H9 (cell line): Measurements from ENCODE around the gene NBL1. TPM values are rescaled to one million over a fixed set of nuclear protein-coding genes. Genes with fewer than 3 reads are reported as not detected.
A peak's percentile ranks its signal among the peaks of the same experiment; 100 is the strongest.

Experiments
- DNase-seq: peaks from one replicate; pipeline ENCODE4 v3.0.0-alpha.2; 2017
- H2AFZ ChIP-seq: one replicate; pipeline ENCODE4 v1.6.1; 2013; ENCODE audit warnings: mild to moderate bottlenecking, low read length, control low read depth, moderate library complexity
- H2AK5ac ChIP-seq: 2 replicates; pipeline ENCODE4 v1.6.1; 2013; ENCODE audit warnings: low read length, control low read depth, mixed read lengths; ENCODE audit not compliant: insufficient read length
- H2BK120ac ChIP-seq: one replicate; pipeline ENCODE4 v1.6.1; 2013; ENCODE audit warnings: low read depth, mild to moderate bottlenecking, low read length, control low read depth, inconsistent platforms; ENCODE audit not compliant: poor library complexity, severe bottlenecking
- H2BK12ac ChIP-seq: 2 replicates; pipeline ENCODE4 v1.6.1; 2013; ENCODE audit warnings: low read length, control low read depth, mixed read lengths, low read depth; ENCODE audit not compliant: insufficient read length
- H2BK15ac ChIP-seq: 2 replicates; pipeline ENCODE4 v1.6.1; 2013; ENCODE audit warnings: low read depth, low read length, control low read depth
- H2BK20ac ChIP-seq: one replicate; pipeline ENCODE4 v1.6.1; 2013; ENCODE audit warnings: low read depth, mild to moderate bottlenecking, low read length, control low read depth, inconsistent platforms; ENCODE audit not compliant: poor library complexity, severe bottlenecking
- H2BK5ac ChIP-seq: 2 replicates; pipeline ENCODE4 v1.6.1; 2013; ENCODE audit warnings: low read length, control low read depth, mixed read lengths; ENCODE audit not compliant: insufficient read length
- H3K14ac ChIP-seq: 2 replicates; pipeline ENCODE4 v1.6.1; 2013; ENCODE audit warnings: low read length, control low read depth; ENCODE audit not compliant: insufficient read depth
- H3K18ac ChIP-seq: 2 replicates; pipeline ENCODE4 v1.6.1; 2013; ENCODE audit warnings: low read depth, mild to moderate bottlenecking, mixed read lengths, low read length, control low read depth; ENCODE audit not compliant: insufficient read length
- H3K23ac ChIP-seq: 2 replicates; pipeline ENCODE4 v1.6.1; 2013; ENCODE audit warnings: low read length, control low read depth, mixed read lengths, low read depth; ENCODE audit not compliant: insufficient read length
- H3K23me2 ChIP-seq: 2 replicates; pipeline ENCODE4 v1.6.1; 2013; ENCODE audit warnings: low read depth, mild to moderate bottlenecking, mixed read lengths, low read length, control low read depth; ENCODE audit not compliant: insufficient read length, poor library complexity, severe bottlenecking
- H3K27ac ChIP-seq: 2 replicates; pipeline ENCODE4 v1.5.1; 2013; ENCODE audit warnings: low read length, control low read depth, mixed read lengths, low read depth; ENCODE audit not compliant: insufficient read length
- H3K27me3 ChIP-seq: 2 replicates; pipeline ENCODE4 v1.6.1; 2013; ENCODE audit warnings: low read length, control low read depth, inconsistent platforms; ENCODE audit not compliant: insufficient read depth
- H3K4ac ChIP-seq: 2 replicates; pipeline ENCODE4 v1.6.1; 2013; ENCODE audit warnings: low read depth, mild to moderate bottlenecking, control low read depth, inconsistent platforms, low read length, moderate library complexity
- H3K4me1 ChIP-seq: 2 replicates; pipeline ENCODE4 v1.6.1; 2013; ENCODE audit warnings: low read length, control low read depth, inconsistent platforms; ENCODE audit not compliant: insufficient read depth
- H3K4me2 ChIP-seq: 2 replicates; pipeline ENCODE4 v1.6.1; 2013; ENCODE audit warnings: low read length, control low read depth, mixed read lengths; ENCODE audit not compliant: insufficient read length, insufficient read depth
- H3K56ac ChIP-seq: 2 replicates; pipeline ENCODE4 v1.6.1; 2013; ENCODE audit warnings: low read depth, mild to moderate bottlenecking, mixed read lengths, low read length, control low read depth; ENCODE audit not compliant: insufficient read length
- H3K79me1 ChIP-seq: 2 replicates; pipeline ENCODE4 v1.6.1; 2013; ENCODE audit warnings: low read depth, mild to moderate bottlenecking, moderate library complexity, low read length, control low read depth, inconsistent platforms; ENCODE audit not compliant: insufficient read depth, poor library complexity, severe bottlenecking
- H3K79me2 ChIP-seq: 2 replicates; pipeline ENCODE4 v1.6.1; 2013; ENCODE audit warnings: low read length, control low read depth, inconsistent platforms; ENCODE audit not compliant: insufficient read depth
- H3K9ac ChIP-seq: 2 replicates; pipeline ENCODE4 v1.6.1; 2013; ENCODE audit warnings: low read length, control low read depth, mixed read lengths; ENCODE audit not compliant: insufficient read length; ENCODE audit errors: extremely low read depth
- H3K9me3 ChIP-seq: one replicate; pipeline ENCODE4 v1.6.1; 2013; ENCODE audit warnings: low read depth, low read length, inconsistent platforms; ENCODE audit not compliant: control insufficient read depth
- H3T11ph ChIP-seq: one replicate; pipeline ENCODE4 v1.6.1; 2013; ENCODE audit warnings: mild to moderate bottlenecking, low read length, control low read depth, inconsistent platforms
- H4K20me1 ChIP-seq: one replicate; pipeline ENCODE4 v1.6.1; 2013; ENCODE audit not compliant: control insufficient read depth, insufficient read length, insufficient read depth
- H4K5ac ChIP-seq: 2 replicates; pipeline ENCODE4 v1.6.1; 2013; ENCODE audit warnings: low read depth, mild to moderate bottlenecking, mixed read lengths, low read length, control low read depth; ENCODE audit not compliant: insufficient read length
- H4K8ac ChIP-seq: replicated peaks from 2 replicates; pipeline ENCODE4 v1.6.1; 2013; ENCODE audit warnings: low read length, control low read depth, mixed read lengths, low read depth; ENCODE audit not compliant: insufficient read length
- H4K91ac ChIP-seq: 2 replicates; pipeline ENCODE4 v1.6.1; 2013; ENCODE audit warnings: low read depth, mild to moderate bottlenecking, moderate library complexity, mixed read lengths, low read length, control low read depth; ENCODE audit not compliant: insufficient read length
- H3K27ac Mint-ChIP-seq, 3 experiments: 2 replicates in 2 of 3; 3 replicates in 1 of 3; pipeline ENCODE4 v1.8.0; 2020 to 2021; ENCODE audit warnings: mixed read lengths in 3 of 3, mild to moderate bottlenecking in 1 of 3, moderate library complexity in 1 of 3
- H3K27me3 Mint-ChIP-seq: 2 replicates; pipeline ENCODE4 v1.8.0; 2021; ENCODE audit warnings: low read depth, mild to moderate bottlenecking, moderate library complexity, mixed read lengths
- H3K36me3 Mint-ChIP-seq, 3 experiments: 2 replicates in 2 of 3; 3 replicates in 1 of 3; pipeline ENCODE4 v1.8.0; 2020 to 2021; ENCODE audit warnings: low read depth in 3 of 3, mixed read lengths in 3 of 3; ENCODE audit not compliant: insufficient read depth in 1 of 3
- H3K4me1 Mint-ChIP-seq, 2 experiments: 2 replicates each; pipeline ENCODE4 v1.8.0; 2020; ENCODE audit warnings: mixed read lengths in 2 of 2
- H3K4me3 Mint-ChIP-seq, 2 experiments: 2 replicates in 1 of 2; 3 replicates in 1 of 2; pipeline ENCODE4 v1.8.0; 2020 to 2021; ENCODE audit warnings: mild to moderate bottlenecking in 2 of 2, mixed read lengths in 2 of 2, moderate library complexity in 1 of 2
- H3K9me3 Mint-ChIP-seq, 2 experiments: 2 replicates in 1 of 2; 3 replicates in 1 of 2; pipeline ENCODE4 v1.8.0; 2020; ENCODE audit warnings: mild to moderate bottlenecking in 2 of 2, mixed read lengths in 2 of 2, moderate library complexity in 1 of 2
- WGBS: extraction: QIAGEN DNeasy Blood & Tissue Kit; methylation state at CpG from one replicate; pipeline ENCODE4 v1.1.7; 2013; ENCODE audit warnings: missing lambda C conversion rate, low lambda C conversion rate, mixed read lengths; ENCODE audit not compliant: insufficient read length; ENCODE audit errors: extremely low coverage; 5-methylcytosine and 5-hydroxymethylcytosine counted together
- total RNA-seq: library from RNA; stranded (reverse); gene quantifications from 2 replicates; pipeline ENCODE4 v1.2.1, GENCODE V29; 2021
- TF ChIP-seq, protein P1 (sequence below): fragments of 200-600 bp; sonication (generic); conservative IDR thresholded peaks from 3 replicates; pipeline ENCODE4 v1.8.0; 2021; ENCODE audit warnings: antibody characterized with exemption, mild to moderate bottlenecking

Gene NBL1
- total RNA-seq, 1 experiment from 2014 or later = 6.4 TPM

- H3K4me3 Mint-ChIP-seq = no peak overlapping the region
- DNase-seq = no peak
- Histone ChIP-seq H4K5ac (no peak overlapping the region), H3K9me3 (no peaks in the 10 kb centered on the region), H2AK5ac (no peak overlapping the region), H3K23ac (no peak overlapping the region), H2BK12ac (no peak overlapping the region), H3K4ac (no peak overlapping the region), H3K79me2 (no peaks in the 10 kb centered on the region), H3K9ac (no peak overlapping the region), H3K27me3 (peaks cover 2% of the 10 kb centered on the region; the same call in 1 of the 2 replicates), H2BK15ac (no peak overlapping the region), H3K4me1 (no peaks in the 10 kb centered on the region), H2BK120ac (no peak overlapping the region), H2BK20ac (no peak overlapping the region), H4K8ac (no peak overlapping the region), H4K20me1 (no peaks in the 10 kb centered on the region), H3K79me1 (no peaks in the 10 kb centered on the region), H3K4me2 (no peak overlapping the region), H4K91ac (no peak overlapping the region), H3K56ac (no peak overlapping the region), H3T11ph (no peak overlapping the region), H2BK5ac (no peak overlapping the region), H3K18ac (no peak overlapping the region), H3K14ac (no peak overlapping the region; the same call in 1 of the 2 replicates), H2AFZ (no peak overlapping the region), H3K23me2 (no peaks in the 10 kb centered on the region), H3K27ac (no peak overlapping the region)
- no CpG with 5 or more reads among the region's 9 CpGs for WGBS
- H3K27me3 Mint-ChIP-seq = peaks cover 7% of the 10 kb centered on the region
- no peaks in the 10 kb centered on the region for H3K36me3 Mint-ChIP-seq
- H3K27ac Mint-ChIP-seq = peak overlapping the region in 1 of 3 experiments; percentile 76; a peak in 1 of 7 replicates
- peaks cover 21 to 36% of the 10 kb centered on the region in 2 experiments for H3K4me1 Mint-ChIP-seq
- TF ChIP-seq, protein P1, sequence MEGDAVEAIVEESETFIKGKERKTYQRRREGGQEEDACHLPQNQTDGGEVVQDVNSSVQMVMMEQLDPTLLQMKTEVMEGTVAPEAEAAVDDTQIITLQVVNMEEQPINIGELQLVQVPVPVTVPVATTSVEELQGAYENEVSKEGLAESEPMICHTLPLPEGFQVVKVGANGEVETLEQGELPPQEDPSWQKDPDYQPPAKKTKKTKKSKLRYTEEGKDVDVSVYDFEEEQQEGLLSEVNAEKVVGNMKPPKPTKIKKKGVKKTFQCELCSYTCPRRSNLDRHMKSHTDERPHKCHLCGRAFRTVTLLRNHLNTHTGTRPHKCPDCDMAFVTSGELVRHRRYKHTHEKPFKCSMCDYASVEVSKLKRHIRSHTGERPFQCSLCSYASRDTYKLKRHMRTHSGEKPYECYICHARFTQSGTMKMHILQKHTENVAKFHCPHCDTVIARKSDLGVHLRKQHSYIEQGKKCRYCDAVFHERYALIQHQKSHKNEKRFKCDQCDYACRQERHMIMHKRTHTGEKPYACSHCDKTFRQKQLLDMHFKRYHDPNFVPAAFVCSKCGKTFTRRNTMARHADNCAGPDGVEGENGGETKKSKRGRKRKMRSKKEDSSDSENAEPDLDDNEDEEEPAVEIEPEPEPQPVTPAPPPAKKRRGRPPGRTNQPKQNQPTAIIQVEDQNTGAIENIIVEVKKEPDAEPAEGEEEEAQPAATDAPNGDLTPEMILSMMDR = no peak
- H3K9me3 Mint-ChIP-seq = no peaks in the 10 kb centered on the region
These were observed 12.1 kb downstream of the NBL1 start for GRCh38 chr1:19656134-19656779.
